ENCODE measurements around the gene GATA2.

GATA2 gene

DNA sequence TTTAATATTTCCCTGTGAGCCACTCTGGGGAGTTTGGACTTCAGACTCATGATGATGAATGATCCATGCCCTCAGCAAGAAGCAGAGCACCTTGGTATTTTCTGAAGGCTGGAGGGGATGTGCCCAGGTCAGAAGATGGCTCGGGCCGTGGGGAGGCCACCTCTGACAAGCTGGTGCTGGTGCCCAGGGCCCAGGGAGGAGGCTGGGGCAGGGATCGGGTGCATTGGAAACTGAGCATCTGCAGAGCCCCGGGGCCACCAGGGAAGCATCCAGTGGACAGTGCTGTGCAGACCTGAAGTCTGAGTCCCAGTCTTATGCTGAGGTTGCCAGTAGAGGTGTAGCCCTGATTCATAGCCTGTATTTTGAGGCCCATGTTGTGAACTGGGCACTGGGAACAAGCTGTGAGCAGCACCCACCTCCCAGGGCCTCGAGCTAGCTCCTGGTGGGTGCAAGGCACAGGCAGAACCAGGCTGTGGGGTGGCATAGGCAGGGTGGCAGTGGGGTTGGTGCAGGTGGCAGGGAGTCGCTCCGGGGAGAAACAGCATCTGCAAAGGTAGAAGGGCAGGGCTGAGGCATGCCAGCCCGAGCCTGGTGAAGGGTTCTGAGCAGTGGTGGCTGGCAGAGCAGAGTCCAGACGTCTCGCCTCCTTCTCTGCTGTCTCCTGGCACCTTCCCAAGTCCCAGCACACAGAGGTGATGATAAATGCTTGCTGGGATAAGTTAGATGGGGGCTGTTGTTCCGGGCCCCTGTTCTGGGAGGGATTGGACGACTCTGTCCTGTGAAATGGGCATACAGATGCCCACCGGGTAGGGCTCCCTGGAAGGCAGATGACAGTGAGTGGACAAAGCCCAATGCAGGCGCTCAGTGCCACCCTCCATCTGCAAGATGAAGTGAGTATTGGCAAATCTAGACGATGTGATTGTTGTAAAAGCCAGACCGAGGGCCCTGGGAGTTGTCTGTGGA lies 36.9 kb downstream of the GATA2 start:
- no peak for DNase-seq

GRCh38 chr3:128455116-128455515 lies 37.9 kb downstream of the GATA2 start:
- no peak for DNase-seq

DNA sequence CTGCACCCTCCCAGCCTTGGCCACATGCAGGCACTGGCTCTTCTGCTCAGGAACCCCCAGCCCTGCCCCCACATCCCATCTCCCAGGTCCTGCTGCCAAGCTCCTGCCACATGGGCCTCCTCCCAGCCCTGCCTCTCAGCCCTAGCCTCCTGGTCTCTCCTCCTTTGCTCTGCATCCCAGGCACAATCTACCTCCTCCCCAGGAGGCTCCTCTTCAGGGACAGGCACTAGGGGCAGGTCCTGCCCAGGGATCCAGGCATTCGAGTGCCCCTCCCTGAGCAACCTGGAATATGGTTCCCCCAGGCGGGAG lies 38.7 kb downstream of the GATA2 start:
- no peak for DNase-seq

DNA sequence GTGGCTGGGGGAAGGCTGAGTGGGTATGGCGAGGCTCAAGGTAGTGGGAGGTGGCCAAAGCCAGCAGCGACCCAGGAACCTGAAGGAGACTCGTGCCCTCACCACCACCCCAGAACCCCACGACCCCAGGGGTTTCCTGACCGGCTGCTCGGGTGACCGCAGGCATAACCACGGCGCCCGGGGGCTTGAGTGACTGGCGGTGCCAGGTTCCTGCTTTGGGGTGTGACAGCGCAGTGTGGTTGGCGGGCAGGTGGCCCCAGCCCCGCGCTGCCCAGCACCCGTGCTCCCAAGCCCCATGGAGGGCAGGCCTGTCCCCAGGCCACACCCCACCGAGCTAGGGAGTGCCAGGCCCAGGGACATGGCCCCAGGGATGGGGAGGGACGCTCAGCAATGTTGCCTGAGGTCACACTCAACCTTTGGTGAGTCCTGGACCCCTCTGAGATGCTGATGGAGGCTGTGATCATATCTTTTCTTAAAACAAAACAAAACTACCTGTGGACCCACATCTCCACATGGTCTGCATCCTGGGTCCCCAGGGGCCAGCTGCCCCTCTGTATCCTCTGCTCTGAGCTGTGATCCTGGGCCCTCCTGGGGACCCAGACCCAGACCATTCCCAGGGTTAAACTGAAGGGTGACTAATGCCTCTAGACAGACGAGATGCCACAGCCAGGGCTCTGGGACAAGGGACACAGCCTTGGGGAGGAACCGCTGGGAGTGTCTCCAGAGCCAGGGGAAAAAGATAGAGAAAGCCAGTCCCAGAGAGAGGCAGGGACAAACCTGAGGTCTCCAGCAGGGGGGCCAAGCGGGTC lies 39.3 kb downstream of the GATA2 start:
- DNase-seq: no peak

DNA sequence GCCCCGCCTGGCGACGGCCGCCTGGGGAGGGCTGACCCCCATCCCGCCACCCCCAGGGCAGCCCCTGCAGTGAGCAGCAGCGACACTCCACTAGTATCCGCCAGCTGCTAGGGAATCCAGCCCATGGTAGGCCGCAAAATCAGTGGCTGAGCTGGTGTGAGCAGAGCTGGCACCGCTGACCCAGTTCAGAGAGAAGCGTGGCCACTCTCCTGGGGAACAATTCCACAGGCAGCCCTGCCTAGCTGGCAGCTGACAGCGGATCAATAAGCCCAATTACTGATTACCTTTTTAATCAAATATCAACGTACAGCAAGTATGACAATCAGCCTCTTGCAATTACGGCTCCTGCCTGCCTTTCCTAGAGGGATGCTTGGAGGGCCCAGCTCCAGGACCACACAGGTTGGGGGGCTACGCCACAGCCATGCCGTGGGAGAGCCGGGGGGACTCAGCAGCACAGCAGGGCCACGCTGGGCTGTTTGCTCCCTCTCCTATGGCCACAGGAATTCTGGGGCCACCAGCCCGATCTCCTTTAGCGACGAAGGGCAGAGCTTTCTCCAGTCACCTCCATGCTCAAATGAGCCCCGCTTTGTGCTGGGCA lies 40.2 kb downstream of the GATA2 start:
- DNase-seq: no peak

DNA sequence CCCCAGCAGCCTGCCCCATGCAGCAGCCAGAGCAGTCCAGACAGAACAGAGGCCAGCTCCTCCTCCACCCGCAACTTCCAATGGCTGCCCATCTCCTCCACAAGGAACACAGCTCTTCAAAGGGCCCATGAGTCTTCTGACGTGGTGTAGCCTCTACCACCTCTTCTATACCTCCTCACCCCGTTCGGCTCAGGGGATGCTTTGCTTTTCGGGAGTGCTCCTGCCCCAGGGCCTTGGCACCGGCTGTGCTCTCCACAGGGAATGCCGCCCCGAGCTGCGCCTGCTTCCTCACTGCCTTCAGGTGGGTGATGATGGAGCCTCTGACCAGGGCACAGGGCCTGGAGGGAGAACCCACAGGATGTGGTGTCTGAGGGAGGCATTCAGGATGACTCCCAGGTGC lies 40.9 kb downstream of the GATA2 start:
- no peak for DNase-seq

GRCh38 chr3:128449111-128449638 lies 43.8 kb downstream of the GATA2 start:
- no peak for DNase-seq

DNA sequence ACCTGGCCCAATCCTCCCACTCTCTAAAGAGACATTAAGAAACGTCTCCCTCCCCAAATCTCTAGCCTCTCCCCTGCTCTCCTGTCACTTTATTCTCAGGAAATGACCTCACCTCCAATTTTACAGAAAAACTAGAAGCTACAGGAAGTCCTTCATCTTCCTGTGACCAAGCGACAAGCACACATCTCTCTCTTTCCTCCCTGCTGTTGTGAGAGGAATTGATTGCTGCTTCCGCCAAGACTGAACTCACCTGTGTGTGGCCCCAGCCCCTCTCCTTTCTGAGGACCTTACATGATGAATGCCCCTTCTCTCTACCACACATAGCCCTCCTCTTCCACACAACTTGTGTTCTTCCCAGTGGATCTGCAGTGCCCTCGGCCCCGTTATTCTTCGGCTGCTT lies 44.5 kb downstream of the GATA2 start:
- no peak for DNase-seq

- DNase-seq: no peak
Measured at GRCh38 chr3:128447561-128448013, 45.4 kb downstream of the GATA2 start.

GRCh38 chr3:128446821-128447220 lies 46.2 kb downstream of the GATA2 start:
- no peak for DNase-seq

DNA sequence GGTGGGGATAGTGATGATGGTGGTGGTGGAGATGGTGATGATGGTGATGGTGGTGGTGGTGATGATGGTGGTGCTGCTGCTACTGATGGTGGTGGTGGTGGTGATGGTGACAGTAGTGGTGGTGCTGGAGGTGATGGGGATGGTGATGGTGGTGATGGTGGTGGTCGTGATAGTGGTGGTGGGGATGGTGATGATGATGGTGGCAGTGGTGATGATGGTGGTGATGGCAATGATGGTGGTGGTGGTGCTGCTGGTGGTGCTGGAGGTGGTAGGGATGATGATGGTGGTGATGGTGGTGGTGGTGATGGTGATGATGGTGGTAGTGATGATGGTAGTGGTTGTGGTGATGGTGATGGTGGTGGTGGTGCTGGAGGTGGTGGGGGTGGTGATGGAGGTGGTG lies 47.6 kb downstream of the GATA2 start:
- no peak for DNase-seq

- no peak for DNase-seq
Measured at GRCh38 chr3:128443771-128444170, 49.2 kb downstream of the GATA2 start.

DNA sequence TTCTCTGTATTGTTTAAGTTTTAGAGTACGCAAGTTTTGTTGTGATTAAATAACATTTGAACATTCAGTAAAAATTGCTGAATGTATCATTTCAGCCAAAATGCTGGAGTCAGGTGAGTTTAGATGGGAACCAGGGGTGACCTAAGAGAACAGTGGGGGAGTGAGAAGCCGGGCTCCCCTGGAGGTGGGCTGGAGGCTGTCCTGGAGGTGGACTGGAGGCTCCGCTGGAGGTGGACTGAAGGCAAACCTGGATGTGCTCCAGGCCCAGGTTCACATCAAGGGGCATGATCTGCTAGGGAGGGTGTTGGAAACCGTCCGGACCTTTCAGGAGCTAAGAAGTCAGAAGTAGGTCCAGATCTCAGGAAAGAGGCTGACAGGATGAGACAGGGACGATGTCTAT lies 50.1 kb downstream of the GATA2 start:
- no peak for DNase-seq

DNA sequence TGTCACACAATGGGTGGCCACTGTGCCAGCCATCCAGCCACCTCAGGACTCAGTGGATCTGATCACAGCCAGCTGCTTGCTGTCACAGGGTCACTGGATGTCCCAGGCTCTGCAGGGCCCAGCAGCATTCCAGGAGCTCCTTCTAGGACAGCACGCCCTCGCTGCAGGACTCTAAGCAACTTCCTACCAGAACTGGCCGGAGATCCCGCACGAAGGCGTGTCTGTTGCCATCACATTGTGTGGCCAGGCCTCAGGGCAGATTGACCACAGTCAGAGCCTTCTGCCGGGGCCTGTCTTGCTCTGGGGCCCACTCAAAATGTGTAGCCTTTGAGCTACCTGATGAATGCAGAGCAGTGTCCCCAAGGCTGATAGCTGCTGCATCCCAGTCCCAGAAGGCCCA lies 50.9 kb downstream of the GATA2 start:
- no peak for DNase-seq

DNA sequence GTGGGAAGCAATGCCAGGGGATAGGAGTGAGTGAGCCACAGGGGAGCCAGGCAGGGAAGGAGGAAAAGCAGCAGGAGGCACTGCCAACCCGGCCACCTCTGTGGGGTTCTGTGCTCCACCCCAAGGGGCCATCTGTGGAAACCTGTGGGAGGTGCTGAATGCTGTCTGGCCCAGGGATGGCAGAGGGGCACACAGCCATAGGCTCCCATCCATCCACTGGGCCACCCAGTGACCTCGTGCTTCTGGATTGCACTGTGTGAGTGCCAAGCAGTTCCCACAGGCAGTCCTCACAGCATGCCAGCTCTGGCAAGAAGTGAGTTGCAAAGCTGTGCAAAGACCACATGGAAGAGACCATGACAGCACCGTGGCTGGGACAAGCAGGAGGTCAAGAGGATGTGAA lies 53.8 kb downstream of the GATA2 start:
- DNase-seq: no peak

DNA sequence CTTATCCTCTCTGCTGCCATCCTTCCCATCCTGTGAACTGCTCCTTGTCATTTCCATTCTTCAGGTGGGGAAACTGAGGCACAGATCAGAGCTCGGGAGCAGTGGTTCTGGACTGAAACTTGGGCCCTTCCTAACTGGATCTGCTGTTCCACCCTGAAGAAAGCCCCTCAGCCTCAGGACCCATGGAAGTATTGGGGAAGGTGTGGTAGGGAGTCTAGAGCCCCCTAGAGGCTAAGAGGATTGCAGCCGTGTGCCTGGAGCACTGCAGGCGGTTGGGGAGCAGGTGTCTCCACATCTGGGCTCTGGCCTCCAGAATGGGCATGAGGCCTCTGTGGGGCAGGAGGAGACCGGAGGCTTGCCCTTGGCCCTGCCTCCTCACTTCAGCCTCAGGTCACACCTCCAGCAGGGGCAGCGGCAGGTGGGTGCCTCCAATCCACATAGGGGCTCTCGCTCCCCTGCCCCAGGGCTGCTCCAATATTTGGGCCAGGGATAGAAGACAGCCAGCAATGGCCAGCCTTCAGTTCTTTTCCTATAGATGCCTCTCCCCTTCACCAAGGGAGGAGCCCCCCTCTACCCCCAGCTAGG lies 54.4 kb downstream of the GATA2 start:
- DNase-seq: no peak

DNA sequence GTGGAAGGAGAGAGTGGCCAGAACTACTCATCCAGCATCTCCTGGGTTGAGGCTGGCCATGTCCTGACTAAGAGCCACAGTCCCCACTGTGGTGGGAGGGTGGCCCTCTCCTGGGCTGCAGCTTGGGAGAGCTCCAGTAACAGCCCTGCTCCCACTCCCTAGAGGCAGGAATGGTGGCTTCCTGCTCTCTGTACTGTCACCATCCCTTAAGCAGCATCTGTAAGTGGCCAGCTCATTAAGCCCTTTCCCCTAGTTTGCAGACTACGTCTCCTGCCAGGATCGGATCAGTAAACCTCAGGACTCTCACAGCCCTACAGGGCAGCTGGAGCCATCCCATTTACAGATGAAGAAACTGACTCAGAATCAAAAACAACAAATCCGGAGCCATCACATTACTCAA lies 56.8 kb downstream of the GATA2 start:
- DNase-seq: no peak

GRCh38 chr3:128435561-128435960 lies 57.4 kb downstream of the GATA2 start:
- no peak for DNase-seq

DNA sequence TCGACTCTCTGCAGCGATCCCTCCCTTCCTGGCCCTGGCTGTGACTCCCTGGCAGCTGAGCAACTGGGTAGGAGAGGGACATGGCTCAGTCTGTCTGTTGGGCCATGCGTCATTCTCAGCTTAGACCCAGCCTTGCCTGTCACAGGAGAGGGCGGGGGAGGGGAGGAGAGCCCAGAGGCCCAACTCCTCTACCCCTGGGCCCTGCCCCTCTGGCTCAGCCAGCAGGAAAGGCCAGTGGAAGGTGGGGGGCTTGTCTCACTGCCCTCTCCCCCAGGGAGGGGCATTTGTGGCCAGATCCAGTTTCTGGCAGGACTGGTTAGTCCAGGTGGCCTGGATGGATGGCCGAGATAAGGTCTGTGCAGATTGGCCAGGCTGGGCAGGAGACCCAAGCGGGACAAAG lies 57.9 kb downstream of the GATA2 start:
- no peak for DNase-seq

- no peak for DNase-seq
Measured at GRCh38 chr3:128434524-128434923, 58.5 kb downstream of the GATA2 start.

DNA sequence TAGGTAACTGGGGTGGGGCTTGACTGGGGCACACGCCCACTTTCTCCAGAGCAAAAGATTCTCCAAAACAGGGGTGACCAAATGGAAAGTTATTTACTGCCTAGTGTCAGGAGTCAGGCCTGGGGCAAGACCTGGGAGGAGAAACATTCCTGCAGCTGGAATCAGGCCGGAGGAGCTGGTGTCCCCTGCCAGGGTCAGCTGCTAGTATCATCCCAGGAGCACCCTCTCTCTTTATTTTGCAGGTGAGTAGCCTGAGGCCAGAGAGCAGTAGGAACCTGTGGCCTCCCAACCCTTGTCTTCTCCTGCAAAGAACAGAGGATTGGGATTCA lies 59.2 kb downstream of the GATA2 start:
- no peak for DNase-seq

DNA sequence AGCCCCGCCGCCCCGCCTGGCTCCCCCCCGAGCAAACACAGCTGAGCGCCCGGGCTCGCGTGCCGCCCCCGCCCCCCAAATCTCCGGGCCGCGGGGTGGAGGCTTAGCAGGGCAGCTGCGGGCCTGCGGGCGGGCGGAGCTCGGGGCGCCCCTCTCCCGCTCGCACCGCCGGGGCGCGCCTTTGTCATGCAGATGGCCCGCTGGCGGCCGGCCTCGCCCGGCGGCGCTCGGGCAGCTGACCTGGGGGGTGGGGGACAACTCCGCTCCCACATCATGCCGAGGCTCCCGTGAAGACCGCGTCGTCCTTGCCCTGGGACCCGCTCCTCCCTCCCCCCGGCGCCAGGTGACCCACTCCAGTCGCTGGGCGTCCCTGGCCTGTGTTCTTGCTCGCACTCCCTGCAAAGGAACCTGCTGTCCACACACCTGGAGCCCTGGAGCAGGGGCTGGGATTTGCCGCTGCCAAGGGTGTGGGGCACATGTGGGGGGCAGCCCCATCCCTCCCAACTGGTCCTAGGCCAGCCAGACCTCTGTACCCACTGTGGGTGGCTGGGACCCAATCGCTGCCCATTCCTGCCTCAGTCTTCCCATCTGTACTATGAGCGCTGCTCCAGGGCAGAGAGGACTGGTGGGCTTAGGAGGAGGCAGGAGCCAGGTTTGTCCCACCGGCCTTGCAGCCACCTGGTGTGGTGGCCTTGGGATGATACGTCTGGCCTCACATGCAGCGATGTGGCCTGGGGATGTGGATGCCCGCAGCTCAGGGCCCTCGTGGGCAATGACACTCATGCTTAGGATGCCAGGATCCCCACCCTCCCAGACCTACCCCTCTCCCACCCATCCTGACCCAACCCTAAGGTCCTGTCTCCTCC lies 59.8 kb downstream of the GATA2 start:
- DNase-seq: no peak
